K562 (cell line): Measurements from ENCODE around the gene ST6GALNAC6.

Experiments used
- CTCF ChIP-seq, 3 experiments: IDR thresholded peaks in 2 of 3; conservative IDR thresholded peaks in 1 of 3; 2 replicates each; pipeline ENCODE4 v1.5.1; 2011 to 2012; ENCODE audit warnings: low read length in 3 of 3, mild to moderate bottlenecking in 3 of 3, control low read depth in 2 of 3, improper control_type of control experiment in 1 of 3, inconsistent platforms in 1 of 3, low read depth in 1 of 3, mixed read lengths in 1 of 3, moderate library complexity in 1 of 3; ENCODE audit not compliant: insufficient read depth in 2 of 3
- KAT8 ChIP-seq: fragments of 450-650 bp; IDR thresholded peaks from 2 replicates; pipeline ENCODE4 v1.6.1; 2016; ENCODE audit warnings: low read depth, mild to moderate bottlenecking
- SMAD1 ChIP-seq: fragments of 150-350 bp; IDR thresholded peaks from 2 replicates; pipeline ENCODE4 v1.6.1; 2014; ENCODE audit warnings: low read length, low read depth; ENCODE audit not compliant: partially characterized antibody
- SREBF1 ChIP-seq: fragments of 150-350 bp; IDR thresholded peaks from 2 replicates; pipeline ENCODE4 v1.6.1; 2014; ENCODE audit warnings: antibody characterized with exemption, low read depth, low read length, borderline replicate concordance
- SUPT5H ChIP-seq: fragments of 450-650 bp; IDR thresholded peaks from 2 replicates; pipeline ENCODE4 v1.6.1; 2016
- ZNF165 ChIP-seq: fragments of 250-450 bp; sonication (Bioruptor Pico); IDR thresholded peaks from 2 replicates; pipeline ENCODE4 v1.4.0; 2020; ENCODE audit warnings: borderline replicate concordance

DNA sequence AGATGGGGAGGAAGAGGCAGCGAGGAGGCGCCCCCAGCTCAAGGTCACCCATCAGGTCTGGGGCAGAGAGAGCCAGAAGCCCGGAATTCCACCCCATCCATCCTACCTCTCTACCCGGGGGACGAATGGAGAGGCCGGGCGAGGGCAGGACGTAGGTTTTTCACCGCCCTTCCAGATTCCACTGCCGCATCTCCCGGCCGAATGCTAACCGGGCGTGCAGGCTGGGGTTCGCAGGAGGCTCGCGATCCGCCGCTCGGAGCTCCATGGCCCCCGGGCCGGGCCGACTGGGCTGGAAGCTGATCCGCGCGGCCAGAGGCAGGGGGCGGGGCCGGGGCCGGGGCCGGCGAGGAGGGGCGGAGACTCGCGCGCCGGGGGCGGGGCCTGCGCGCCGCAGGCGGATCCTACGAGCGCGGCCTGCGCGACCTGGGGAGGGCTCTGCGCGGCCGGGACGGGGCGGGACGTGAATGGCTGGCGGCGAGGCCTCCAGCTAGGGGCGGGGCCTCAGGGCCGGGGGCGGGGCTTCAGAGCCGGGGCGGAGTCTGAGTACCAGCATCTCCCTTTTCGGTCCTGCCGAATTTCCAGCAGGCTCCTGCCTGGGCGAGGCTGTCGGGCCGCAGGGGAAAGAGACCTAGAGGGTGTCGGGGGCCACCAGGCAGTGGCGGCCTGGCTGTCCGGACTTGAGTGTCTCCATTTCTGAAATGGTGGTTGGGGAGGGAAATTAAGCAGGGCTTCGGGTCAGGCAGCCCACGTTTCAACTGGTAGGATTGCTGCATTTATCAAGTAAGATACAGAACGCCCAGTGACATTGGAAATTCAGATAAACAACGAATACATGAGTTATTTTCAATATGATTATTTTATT is 17.5 kb upstream of the ST6GALNAC6 start, which contains the start of gene ST6GALNAC4:
- no peak for TF ChIP-seq SMAD1
- no peak for TF ChIP-seq ZNF165 (CRISPR knock-in tag)
- TF ChIP-seq SUPT5H: peak; percentile 47; the same call in 1 of the 2 replicates
- TF ChIP-seq CTCF (IDR thresholded peaks at IDR 0.05 in 2 of 3, conservative IDR thresholded peaks at IDR 0.05 in 1 of 3; ENCODE audit: insufficient read depth in 2 of 3, low read depth in 1 of 3, low read length in 3 of 3): no peak
- TF ChIP-seq KAT8: no peak
- TF ChIP-seq SREBF1: no peak
